ENCODE data around the gene CCDC9.
A peak's percentile ranks its signal among the peaks of the same experiment; 100 is the strongest.

CCDC9 gene

DNA sequence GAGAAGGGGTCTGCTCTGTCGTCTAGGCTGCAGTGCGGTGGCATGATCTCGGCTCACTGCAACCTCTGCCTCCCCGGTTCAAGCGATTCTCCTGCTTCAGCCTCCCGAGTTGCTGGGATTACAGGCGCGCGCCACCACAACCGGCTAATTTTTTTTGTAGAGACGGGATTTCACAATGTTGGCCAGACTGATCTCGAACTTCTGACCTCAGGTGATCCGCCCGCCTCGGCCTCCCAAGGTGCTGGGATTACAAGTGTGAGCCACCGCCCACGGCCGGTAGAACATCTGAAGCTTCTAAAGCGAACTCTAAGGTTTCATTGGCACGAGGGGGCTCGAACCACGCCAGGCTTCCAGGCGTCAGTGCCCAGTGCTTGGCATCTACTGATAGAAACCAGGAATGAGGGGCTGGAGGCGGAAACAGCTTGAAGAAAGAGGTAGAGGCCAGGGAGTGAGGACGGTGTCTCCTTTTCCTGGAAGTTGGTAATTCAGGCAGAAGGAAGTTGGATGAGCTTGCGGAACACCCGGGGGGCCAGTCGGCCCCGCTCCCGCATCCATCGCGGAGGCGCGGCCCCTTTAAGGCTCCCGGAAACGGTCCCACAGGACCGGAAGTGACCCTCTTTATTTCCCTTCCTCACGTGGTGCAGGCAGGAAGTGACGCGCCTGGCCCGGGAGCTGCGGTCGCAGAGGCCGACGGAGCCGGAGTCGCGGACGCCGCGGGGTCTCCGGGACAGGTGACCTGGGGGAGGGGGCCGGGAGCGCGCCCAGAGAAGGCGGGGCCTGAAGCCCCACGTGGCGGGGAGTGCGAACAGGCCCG, at the start of gene CCDC9:
Gene CCDC9 (plus strand): TSS at position 647 of the 814 bp plus-strand sequence. CDS start 1,876 bp downstream, outside the sequence.
- peak; percentile 96 for DNase-seq

DNA sequence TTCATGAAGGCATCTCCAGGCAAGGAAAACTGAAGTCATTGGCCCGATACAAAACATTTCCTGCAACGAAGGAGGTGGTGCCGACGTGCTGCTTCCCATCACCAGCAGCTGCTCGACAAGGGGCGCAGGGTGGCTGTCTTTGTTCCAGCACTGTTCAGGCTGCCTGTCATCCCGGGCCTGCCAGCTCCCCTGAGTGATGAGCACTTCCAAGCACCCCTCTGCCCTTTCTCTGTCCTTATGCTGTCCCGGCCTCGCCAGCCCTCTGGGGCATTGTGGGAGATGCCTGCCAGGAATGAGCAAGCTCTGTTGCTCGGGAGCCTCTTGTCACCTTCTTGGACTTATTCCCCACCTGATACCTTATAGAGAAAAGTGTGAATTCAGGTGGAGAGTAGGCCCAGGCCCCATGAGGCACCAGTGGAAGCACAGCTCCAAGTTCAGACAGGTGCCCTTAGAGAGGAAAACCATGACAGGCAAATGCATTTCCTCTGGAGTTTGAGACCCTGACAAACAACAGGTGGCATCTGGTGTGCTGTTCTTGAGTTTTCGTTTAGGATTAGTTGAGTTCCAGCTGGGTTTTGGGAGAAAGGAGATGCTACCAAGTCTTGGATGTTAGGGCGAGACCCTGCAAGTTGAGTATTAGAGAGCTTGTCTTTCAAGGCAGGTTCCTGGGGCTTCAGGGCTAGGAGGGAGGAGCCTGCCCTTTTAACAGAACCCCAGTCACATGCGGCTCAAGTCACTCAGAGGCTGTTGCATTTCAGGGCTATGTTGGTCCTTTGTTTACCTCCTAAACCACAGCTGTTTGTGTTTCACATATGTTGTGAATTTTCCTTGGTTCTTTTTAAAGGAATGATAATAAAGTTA, 46.8 kb upstream of the CCDC9 start:
- DNase-seq: no peak

DNA sequence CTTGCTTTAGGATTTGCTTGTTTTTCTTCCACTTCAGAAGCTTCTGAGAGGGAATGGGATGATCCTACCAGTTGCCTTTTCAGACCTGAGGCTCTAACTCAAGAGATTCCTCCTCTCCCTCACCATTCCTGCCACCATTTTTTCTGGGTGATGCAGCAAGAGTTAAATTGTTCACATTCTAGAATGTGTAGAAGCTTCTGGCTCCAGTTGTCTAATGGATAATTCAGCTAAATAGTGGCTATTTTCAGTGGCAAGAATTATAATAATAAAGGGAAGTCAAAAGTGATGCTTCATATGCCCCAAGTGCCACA, 46.2 kb upstream of the CCDC9 start:
- DNase-seq: no peak

- DNase-seq: peak; percentile 87
Measured at GRCh38 chr19:47210689-47211316, 45.5 kb upstream of the CCDC9 start.

- DNase-seq: no peak
Measured at GRCh38 chr19:47215581-47215980, 40.7 kb upstream of the CCDC9 start.

GRCh38 chr19:47221080-47221841, 35.1 kb upstream of the CCDC9 start:
- no peak for DNase-seq

- no peak for DNase-seq
Measured at GRCh38 chr19:47221890-47222289, 34.4 kb upstream of the CCDC9 start.

- peak; percentile 89 for DNase-seq
Measured at GRCh38 chr19:47225746-47226425, 30.4 kb upstream of the CCDC9 start.

DNA sequence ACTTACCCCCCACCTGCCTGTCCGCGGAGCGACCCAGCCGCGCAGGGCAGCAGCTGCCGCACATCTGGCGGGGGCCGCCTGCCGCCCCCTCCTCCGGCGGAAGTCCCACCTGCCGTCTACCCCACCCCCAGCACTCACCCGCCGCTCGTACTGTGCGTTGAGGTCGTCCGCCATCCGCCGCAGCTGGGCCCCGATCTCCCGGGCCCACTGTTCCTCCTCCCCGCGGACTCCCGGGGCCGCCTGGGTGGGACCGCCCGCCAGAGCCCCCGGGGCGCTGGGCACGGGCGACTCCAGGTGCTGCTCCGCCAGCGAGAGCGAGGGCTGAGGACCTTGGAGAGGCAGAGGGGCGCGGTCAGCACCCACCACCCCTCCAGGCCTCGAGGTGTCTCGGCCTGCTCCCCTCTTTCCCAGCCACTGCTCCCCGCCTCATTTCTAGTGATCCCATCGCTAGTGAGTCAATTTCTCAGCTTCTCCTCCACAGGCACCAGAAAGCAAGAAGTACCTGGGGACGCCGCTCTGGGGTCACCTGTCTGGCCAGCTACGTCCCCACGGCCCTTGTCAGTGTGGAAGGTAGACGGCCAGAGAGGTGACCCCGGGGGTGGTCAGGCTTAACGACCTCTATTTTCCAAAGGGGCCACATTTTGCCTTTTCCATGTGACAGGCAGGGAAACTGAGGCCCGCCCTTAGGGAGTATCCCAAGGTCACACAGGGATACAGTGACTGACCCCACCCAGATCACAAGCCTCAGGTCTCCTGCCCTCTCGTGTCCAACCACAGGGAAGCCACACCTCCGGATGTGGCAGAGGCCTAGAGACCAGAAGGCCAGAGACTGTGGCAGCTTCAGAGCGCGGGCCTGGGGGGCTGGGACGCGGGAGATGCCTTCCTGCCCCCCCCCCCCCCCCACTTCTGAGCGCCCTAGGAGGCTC, 29.6 kb upstream of the CCDC9 start:
- peak; percentile 83 for DNase-seq

DNA sequence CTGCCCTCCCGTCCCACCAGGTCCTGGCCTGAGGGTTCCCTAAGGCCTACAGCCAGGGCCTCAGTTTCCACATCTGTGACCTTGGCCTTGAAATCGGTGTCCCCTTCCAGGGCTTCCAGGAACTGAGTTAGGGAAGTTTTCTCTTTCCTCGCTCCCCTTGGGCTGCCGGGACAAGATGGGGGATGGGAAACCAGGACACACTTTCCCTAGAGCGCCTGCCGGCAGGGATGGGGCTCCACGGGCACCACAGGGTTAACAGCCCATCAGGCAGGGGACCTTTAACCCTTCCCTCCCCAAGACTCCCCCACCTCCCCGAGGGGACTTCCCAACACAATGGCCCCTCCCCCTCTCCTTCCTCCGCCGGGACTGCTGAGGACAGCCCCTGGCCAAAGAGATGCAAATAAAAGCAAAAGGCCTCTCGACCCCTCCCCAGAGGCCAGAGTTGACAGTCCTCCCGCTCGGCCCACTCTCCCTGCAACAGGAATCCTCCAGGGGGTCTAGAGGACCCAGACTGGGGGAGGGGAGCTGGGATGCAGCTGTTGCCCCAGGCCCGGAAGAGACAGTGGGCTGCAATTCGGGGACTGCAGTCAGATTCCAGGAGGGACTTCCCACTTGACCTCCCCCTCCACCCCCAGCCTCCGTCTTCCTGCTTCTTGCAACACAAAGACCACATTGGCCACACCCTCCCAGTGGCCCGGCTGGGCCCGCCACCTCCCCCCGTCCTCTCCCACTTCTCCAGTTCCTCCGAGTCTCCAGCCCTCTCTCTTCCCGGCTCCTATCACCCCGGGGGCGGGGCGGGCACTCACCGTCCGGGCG, 28.8 kb upstream of the CCDC9 start:
- DNase-seq: peak; percentile 73

GRCh38 chr19:47228168-47228936, 28.0 kb upstream of the CCDC9 start:
- peak; percentile 38 for DNase-seq

- DNase-seq: peak; percentile 13
Measured at GRCh38 chr19:47228937-47229675, 27.2 kb upstream of the CCDC9 start.

- peak; percentile 18 for DNase-seq
Measured at GRCh38 chr19:47229676-47230053, 26.7 kb upstream of the CCDC9 start.

DNA sequence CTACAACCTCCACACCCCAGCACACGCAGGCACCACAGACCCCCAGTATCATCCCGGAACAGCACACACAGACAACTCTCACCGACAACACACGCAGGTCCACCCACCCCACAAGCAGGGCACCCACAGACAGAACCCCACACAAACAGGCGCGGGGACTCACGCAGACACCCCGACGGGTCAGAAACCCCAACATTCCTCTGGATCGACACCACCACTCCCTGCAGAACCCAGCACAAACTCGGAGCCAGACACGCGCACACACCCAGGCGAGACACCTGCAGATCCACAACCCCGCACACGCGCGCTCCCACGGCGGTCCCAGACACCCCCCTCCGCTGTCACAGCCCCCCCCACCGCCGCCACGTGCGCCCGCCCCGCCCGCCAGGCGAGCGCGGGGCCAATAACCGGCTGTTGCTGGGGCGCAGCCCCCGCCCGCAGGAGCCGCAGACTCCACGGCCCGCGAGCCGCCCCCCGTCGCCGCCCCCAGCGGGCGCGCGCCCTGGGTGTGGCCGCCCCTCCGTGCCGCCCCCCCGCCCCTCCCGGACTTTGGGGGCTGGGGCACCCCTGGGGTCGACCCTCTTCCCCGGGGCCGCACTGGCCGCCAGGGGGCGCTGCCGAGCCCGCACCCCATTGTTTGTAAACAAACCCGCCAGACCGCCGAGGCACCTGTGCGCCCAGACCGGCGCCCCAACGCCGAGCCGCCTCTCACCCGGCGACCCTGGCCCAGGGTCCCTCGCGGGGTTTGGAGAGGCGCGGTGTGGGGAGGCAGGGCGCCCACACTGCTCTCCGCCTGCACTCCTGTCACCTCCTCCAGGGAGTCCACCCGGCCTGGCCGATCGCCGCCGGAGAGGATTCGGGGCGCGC, 26.0 kb upstream of the CCDC9 start:
- peak; percentile 83 for DNase-seq

- peak; percentile 6 for DNase-seq
Measured at GRCh38 chr19:47230921-47231214, 25.5 kb upstream of the CCDC9 start, which contains the start of gene BBC3. BBC3 (minus strand) TSS chr19:47231199; CDS start chr19:47228431, 2,768 bp downstream.

DNA sequence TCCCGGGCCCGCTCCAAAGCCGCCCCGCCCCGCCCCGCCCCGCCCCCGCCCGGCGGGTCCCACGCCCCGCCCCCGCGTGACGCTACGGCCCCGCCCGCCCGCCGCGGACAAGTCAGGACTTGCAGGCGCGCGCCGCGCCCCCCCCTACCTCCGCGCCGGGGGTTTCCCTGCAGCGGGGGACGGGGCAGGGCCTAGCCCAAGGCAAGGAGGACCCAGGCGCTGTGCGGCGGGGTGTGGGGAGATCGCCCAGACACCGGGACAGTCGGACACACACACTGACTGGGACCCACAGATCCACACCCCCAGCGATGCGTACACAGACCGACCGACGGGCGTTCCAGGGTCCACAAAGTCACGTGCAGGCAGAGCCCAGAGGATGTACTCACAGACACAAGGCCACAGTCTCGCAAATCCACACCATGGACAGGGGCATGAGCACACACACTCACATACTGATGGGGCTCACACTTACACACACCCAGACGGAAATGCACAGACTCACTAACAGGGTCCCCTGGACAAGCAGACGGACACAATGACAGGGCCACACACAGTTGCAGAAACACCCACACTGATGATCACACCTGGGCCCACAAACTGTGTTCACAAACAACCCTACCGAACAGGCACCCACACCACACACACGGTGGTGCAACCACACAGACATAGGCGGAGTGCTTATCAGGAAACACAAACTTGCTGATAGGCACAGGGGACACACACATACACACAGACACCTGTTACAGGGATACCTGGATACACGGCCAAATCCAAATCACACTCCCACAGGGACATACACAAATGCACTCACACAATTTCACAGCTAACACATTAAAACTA, 24.9 kb upstream of the CCDC9 start:
- peak; percentile 91 for DNase-seq
